Measurements from ENCODE around the gene COPS9.
A peak's percentile ranks its signal among the peaks of the same experiment; 100 is the strongest.

DNA sequence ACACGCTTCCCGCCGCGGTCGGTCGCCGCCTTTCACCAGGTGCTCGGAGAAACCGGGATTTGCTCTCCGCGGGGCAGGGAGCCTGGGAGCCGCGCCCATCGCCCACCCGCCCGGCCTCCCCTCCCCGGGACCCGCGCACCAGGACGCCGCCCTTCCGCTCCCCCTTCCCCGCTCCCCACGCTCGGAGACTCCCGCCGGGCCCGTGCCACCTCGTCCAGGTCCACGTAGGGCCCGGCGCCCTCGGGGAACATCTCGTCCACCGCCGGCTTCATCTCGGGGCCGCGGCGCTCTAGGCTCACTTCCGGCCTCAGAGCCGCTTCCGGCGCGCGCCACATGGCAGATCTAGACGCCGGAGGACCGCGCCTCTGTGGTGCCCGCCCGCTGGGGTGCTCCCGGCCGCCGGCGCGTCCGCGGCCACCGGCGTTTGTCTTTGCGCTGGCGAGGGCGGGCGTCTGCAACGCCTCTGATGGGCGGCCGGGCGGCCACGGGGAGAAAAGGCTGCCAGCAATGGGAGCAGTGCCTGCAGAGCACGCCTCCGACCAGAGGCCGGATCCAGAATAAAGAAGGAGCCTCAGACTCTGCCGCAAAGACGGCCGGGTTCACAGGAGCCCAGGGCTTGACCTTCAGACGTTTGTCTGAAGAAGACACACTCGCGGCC lies at the start of gene COPS9:
- TF ChIP-seq TAF1 (IDR thresholded peaks at IDR 0.05; ENCODE audit: borderline replicate concordance, insufficient read depth, low read length) (peak; percentile 64; the same call in 1 of the 2 replicates), SIN3A (IDR thresholded peaks at IDR 0.05; ENCODE audit: borderline replicate concordance, insufficient read depth, low read length) (peak; percentile 82; the same call in 1 of the 2 replicates)
